HCT116 (cell line): Measurements from ENCODE around the gene KCNA3. TPM values are rescaled to one million over a fixed set of nuclear protein-coding genes. Genes with fewer than 3 reads are reported as not detected.

Source experiments
- ATAC-seq: fragments of 200-7000 bp; cut with Tn5 transposase; 2 replicates; pipeline ENCODE4 v1.9.1; 2020; ENCODE audit warnings: mild to moderate bottlenecking, moderate library complexity
- BruUV-seq: library from RNA; stranded (reverse); fragments of 400-500 nt; replicated peaks from 2 replicates; lab custom pipeline; 2021; lab: Mats Ljungman, UMichigan
- CTCF ChIA-PET: fragments of 300-600 bp; sonication (Branson Sonifier 250); formaldehyde crosslinking; loops from one replicate; lab custom pipeline; 2021; ENCODE audit warnings: antibody characterized with exemption; lab: Charles Lee
- POLR2A ChIA-PET: fragments of 300-600, 350-600 bp; sonication (Branson Sonifier 250); formaldehyde crosslinking; loops from one replicate; lab custom pipeline; 2021; ENCODE audit warnings: antibody characterized with exemption; lab: Charles Lee
- RAD21 ChIA-PET, 2 experiments: fragments of 300-600 bp; sonication (Branson Sonifier 250); formaldehyde crosslinking; loops; one replicate each; lab custom pipeline; 2023; ENCODE audit warnings: low total read pairs in 2 of 2; ENCODE audit not compliant: uncharacterized antibody in 2 of 2, unreplicated experiment in 2 of 2, low non-redundant PET in 1 of 2; lab: Charles Lee
- DNase-seq: peaks from one replicate; pipeline ENCODE4 v3.0.0-alpha.2; 2010; ENCODE audit warnings: low read depth, low spot score
- H2AFZ ChIP-seq: fragments of 200-600 bp; shearing (Covaris generic), sonication (generic); 2 replicates; pipeline ENCODE4 v1.6.1; 2017; ENCODE audit warnings: low read depth, mixed run types, mixed read lengths, antibody characterized with exemption, low read length; ENCODE audit not compliant: poor library complexity, severe bottlenecking
- H3K27ac ChIP-seq: 2 replicates; pipeline ENCODE4 v1.5.1; 2012; ENCODE audit warnings: low read depth, low read length
- H3K27me3 ChIP-seq: fragments of 200-600 bp; sonication (generic); 2 replicates; pipeline ENCODE4 v1.6.1; 2016; ENCODE audit warnings: mixed run types, low read length, mixed read lengths; ENCODE audit not compliant: insufficient read depth
- H3K36me3 ChIP-seq, 2 experiments: fragments of 200-500 bp in 1 of 2; fragments of 200-600 bp in 1 of 2; sonication (Bioruptor generic) in 1 of 2; sonication (generic) in 1 of 2; 2 replicates each; pipeline versions ENCODE4 v1.5.1 to v1.6.1; 2014 to 2016; ENCODE audit warnings: low read length in 2 of 2, inconsistent platforms in 1 of 2, mixed read lengths in 1 of 2, mixed run types in 1 of 2; ENCODE audit not compliant: insufficient read depth in 2 of 2, control insufficient read depth in 1 of 2
- H3K4me1 ChIP-seq, 2 experiments: fragments of 200-600 bp in 1 of 2; sonication (generic) in 1 of 2; 2 replicates each; pipeline versions ENCODE4 v1.5.1 to v1.6.1; 2012 to 2017; ENCODE audit warnings: low read length in 2 of 2, inconsistent platforms in 1 of 2, mild to moderate bottlenecking in 1 of 2, mixed read lengths in 1 of 2, mixed run types in 1 of 2, moderate library complexity in 1 of 2; ENCODE audit not compliant: insufficient read depth in 2 of 2, control insufficient read depth in 1 of 2
- H3K4me2 ChIP-seq: fragments of 200-600 bp; sonication (generic); 2 replicates; pipeline ENCODE4 v1.6.1; 2017; ENCODE audit warnings: mixed run types, low read length, mixed read lengths
- H3K4me3 ChIP-seq, 2 experiments: fragments of 200-600 bp in 1 of 2; sonication (generic) in 1 of 2; replicated peaks in 1 of 2; 2 replicates each; pipeline ENCODE4 v1.5.1; 2011 to 2016; ENCODE audit warnings: low read length in 2 of 2, control low read depth in 1 of 2, low read depth in 1 of 2, mild to moderate bottlenecking in 1 of 2, mixed read lengths in 1 of 2, mixed run types in 1 of 2
- H3K79me2 ChIP-seq: fragments of 200-600 bp; sonication (generic); 2 replicates; pipeline ENCODE4 v1.6.1; 2017; ENCODE audit warnings: mild to moderate bottlenecking, mixed run types, low read length, moderate library complexity, mixed read lengths; ENCODE audit not compliant: insufficient read depth
- H3K9ac ChIP-seq: fragments of 200-600 bp; sonication (generic); 2 replicates; pipeline ENCODE4 v1.6.1; 2016; ENCODE audit warnings: low read length, mixed read lengths
- H3K9me2 ChIP-seq: fragments of 200-600 bp; sonication (generic), shearing (Covaris generic); 2 replicates; pipeline ENCODE4 v1.6.1; 2017; ENCODE audit warnings: mixed run types, mild to moderate bottlenecking, moderate library complexity; ENCODE audit not compliant: insufficient read depth
- H3K9me3 ChIP-seq, 2 experiments: fragments of 200-500 bp in 1 of 2; fragments of 200-600 bp in 1 of 2; sonication (Bioruptor generic) in 1 of 2; sonication (generic) in 1 of 2; 2 replicates each; pipeline ENCODE4 v1.6.1; 2014 to 2017; ENCODE audit warnings: low read length in 2 of 2, mixed read lengths in 2 of 2, inconsistent platforms in 1 of 2, low read depth in 1 of 2, mild to moderate bottlenecking in 1 of 2, mixed run types in 1 of 2, moderate library complexity in 1 of 2; ENCODE audit not compliant: control insufficient read depth in 1 of 2, insufficient read depth in 1 of 2
- H4K20me1 ChIP-seq: fragments of 200-600 bp; sonication (generic), shearing (Covaris generic); 2 replicates; pipeline ENCODE4 v1.6.1; 2017; ENCODE audit warnings: mixed run types, mild to moderate bottlenecking, moderate library complexity; ENCODE audit not compliant: insufficient read depth
- ATF3 ChIP-seq: IDR thresholded peaks from 2 replicates; pipeline ENCODE4 v1.6.1; 2012
- CBX3 ChIP-seq: IDR thresholded peaks from 2 replicates; pipeline ENCODE4 v1.6.1; 2012; ENCODE audit warnings: low read depth
- CTCF ChIP-seq, 3 experiments: fragments of 200-600 bp in 1 of 3; sonication (generic) in 1 of 3; IDR thresholded peaks in 2 of 3; conservative IDR thresholded peaks in 1 of 3; 2 replicates each; pipeline ENCODE4 v1.5.1; 2012 to 2017; ENCODE audit warnings: low read depth in 2 of 3, low read length in 2 of 3, antibody characterized with exemption in 1 of 3, borderline replicate concordance in 1 of 3, control low read depth in 1 of 3, mild to moderate bottlenecking in 1 of 3, mixed read lengths in 1 of 3, mixed run types in 1 of 3, moderate library complexity in 1 of 3; ENCODE audit not compliant: insufficient read depth in 1 of 3
- EGR1 ChIP-seq: IDR thresholded peaks from 2 replicates; pipeline ENCODE4 v1.6.1; 2012; ENCODE audit warnings: low read depth
- FOSL1 ChIP-seq: IDR thresholded peaks from 2 replicates; pipeline ENCODE4 v1.6.1; 2012; ENCODE audit warnings: low read depth
- SIN3A ChIP-seq: IDR thresholded peaks from 2 replicates; pipeline ENCODE4 v1.6.1; 2012; ENCODE audit warnings: low read depth
- SP1 ChIP-seq: IDR thresholded peaks from 2 replicates; pipeline ENCODE4 v1.6.1; 2012; ENCODE audit warnings: low read depth
- TCF7L2 ChIP-seq: IDR thresholded peaks from 2 replicates; pipeline ENCODE4 v1.7.0; 2011; ENCODE audit warnings: borderline replicate concordance, inconsistent platforms; ENCODE audit not compliant: insufficient read depth, insufficient read length; ENCODE audit errors: extremely low read depth
- ZBTB33 ChIP-seq: IDR thresholded peaks from 2 replicates; pipeline ENCODE4 v1.6.1; 2011; ENCODE audit warnings: mild to moderate bottlenecking, low read length, moderate library complexity; ENCODE audit not compliant: insufficient replicate concordance; ENCODE audit errors: extremely low read depth
- ZFX ChIP-seq: fragments of 450-650 bp; IDR thresholded peaks from 2 replicates; pipeline ENCODE4 v1.6.1; 2017
- intact Hi-C: fragments of 100-400 bp; cut with micrococcal nuclease; formaldehyde crosslinking; loops from 2 replicates; pipeline ENCODE4 v1.10.0; 2022
- total RNA-seq: library from RNA; stranded (reverse); gene quantifications from one replicate; pipeline ENCODE4 v1.2.1, GENCODE V29; 2021; ENCODE audit not compliant: unreplicated experiment

The KCNA3 gene
- total RNA-seq, 1 experiment from 2014 or later = 0.07 TPM

GRCh38 chr1:110648417-110648816 lies 26.3 kb downstream of the KCNA3 start (continued):
- no peak for TF ChIP-seq CTCF (IDR thresholded peaks at IDR 0.05 in 2 of 3, conservative IDR thresholded peaks at IDR 0.05 in 1 of 3; ENCODE audit: borderline replicate concordance in 1 of 3, insufficient read depth in 1 of 3, low read depth in 2 of 3, low read length in 2 of 3)
- TF ChIP-seq, all 23 proteins: peak for 0

- H3K36me3 ChIP-seq = no peaks in the 10 kb centered on the region
- DNase-seq = no peak
- intact Hi-C loops = loop anchor here (2.0 kb wide), 1 partner anchor 15 kb away; no protein-coding TSS in a partner anchor
- H3K4me2 ChIP-seq = no peak overlapping the region
- no TSS peak for BruUV-seq
- H3K27me3 ChIP-seq = peaks cover 88% of the 10 kb centered on the region
- ChIA-PET RAD21 (no interaction called here), POLR2A (no interaction called here), CTCF (interaction anchor here (0.9 to 1.4 kb wide), 2 partner anchors 28 to 119 kb away, joined by 5 to 6 read pairs; no protein-coding TSS in a partner anchor)
- no peaks in the 10 kb centered on the region for H3K9me2 ChIP-seq
- H3K9ac ChIP-seq = no peak overlapping the region
- no peak overlapping the region for H2AFZ ChIP-seq
- ATAC-seq = no peak
- H3K27ac ChIP-seq = no peak overlapping the region
- no peak for TF ChIP-seq ATF3
- no peak for TF ChIP-seq FOSL1
- no peak for TF ChIP-seq SIN3A
- no peak for TF ChIP-seq TCF7L2
- no peak for TF ChIP-seq ZFX
- TF ChIP-seq CBX3 = no peak
- no peak for TF ChIP-seq ZBTB33
- no peak for TF ChIP-seq CTCF (IDR thresholded peaks at IDR 0.05 in 2 of 3, conservative IDR thresholded peaks at IDR 0.05 in 1 of 3; ENCODE audit: borderline replicate concordance in 1 of 3, insufficient read depth in 1 of 3, low read depth in 2 of 3, low read length in 2 of 3)
- no peak for TF ChIP-seq SP1
- no peak for TF ChIP-seq EGR1
- no peaks in the 10 kb centered on the region for H4K20me1 ChIP-seq
- no peaks in the 10 kb centered on the region for H3K9me3 ChIP-seq
- H3K79me2 ChIP-seq = no peaks in the 10 kb centered on the region
- no peak overlapping the region for H3K4me3 ChIP-seq
- no peaks in the 10 kb centered on the region for H3K4me1 ChIP-seq
These were observed 27.4 kb downstream of the KCNA3 start for GRCh38 chr1:110647254-110647891.
